Left ventricle myocardium inferior (tissue), 1 donor: ENCODE results near the gene TMEM100. TPM values are rescaled to one million over a fixed set of nuclear protein-coding genes. Genes with fewer than 3 reads are reported as not detected.
A peak's percentile ranks its signal among the peaks of the same experiment; 100 is the strongest.

ENCODE experiments used
- DNase-seq: peaks from one replicate; pipeline ENCODE4 v3.0.0-alpha.2; 2020
- H3K27ac ChIP-seq: fragments of 200-600 bp; replicated peaks from 2 replicates; pipeline ENCODE4 v1.8.0; 2021
- H3K27me3 ChIP-seq: fragments of 200-600 bp; 2 replicates; pipeline ENCODE4 v1.8.0; 2021; ENCODE audit warnings: low read depth
- H3K36me3 ChIP-seq: fragments of 200-600 bp; 2 replicates; pipeline ENCODE4 v1.8.0; 2021
- H3K4me1 ChIP-seq: fragments of 200-600 bp; 2 replicates; pipeline ENCODE4 v1.8.0; 2021
- H3K4me3 ChIP-seq: fragments of 200-600 bp; 2 replicates; pipeline ENCODE4 v1.8.0; 2021; ENCODE audit warnings: mild to moderate bottlenecking, moderate library complexity
- H3K9me3 ChIP-seq: fragments of 200-600 bp; replicated peaks from 2 replicates; pipeline ENCODE4 v1.8.0; 2021
- CTCF ChIP-seq: fragments of 200-600 bp; IDR thresholded peaks from 2 replicates; pipeline ENCODE4 v1.8.0; 2021; ENCODE audit warnings: antibody characterized with exemption, mild to moderate bottlenecking, borderline replicate concordance
- intact Hi-C: fragments of 100-400 bp; cut with micrococcal nuclease; formaldehyde crosslinking; loops from one replicate; pipeline ENCODE4 v1.11.0; 2022
- total RNA-seq: library from RNA; stranded (reverse); fragmentation: NEBNext Ultra II Directional; extraction: Animal tissue kit (Norgen Biotek cat#: 25700); gene quantifications from one replicate; pipeline ENCODE4 v1.2.1, GENCODE V29; 2021
- donor health status: DM: no; HTN: yes; CAD: no; lungs with severe emphysema.

TMEM100 gene
- total RNA-seq, 1 donor from 2014 or later: 13.9 TPM

GRCh38 chr17:55758171-55758570 lies 35.5 kb upstream of the TMEM100 start:
- Histone ChIP-seq H3K36me3 (peaks cover 12% of the 10 kb centered on the region), H3K9me3 (no peaks in the 10 kb centered on the region), H3K4me3 (no peak overlapping the region), H3K4me1 (peaks cover 60% of the 10 kb centered on the region), H3K27me3 (no peaks in the 10 kb centered on the region), H3K27ac (no peak overlapping the region)
- no peak for DNase-seq
- no peak for TF ChIP-seq CTCF
- intact Hi-C loops: no loop called here

- H3K27ac ChIP-seq: no peak overlapping the region
- H3K27me3 ChIP-seq: no peaks in the 10 kb centered on the region
- no peak overlapping the region for H3K4me3 ChIP-seq
- peaks cover 63% of the 10 kb centered on the region for H3K4me1 ChIP-seq
- DNase-seq: no peak
- no peak for TF ChIP-seq CTCF
- intact Hi-C loops: no loop called here
- peaks cover 12% of the 10 kb centered on the region for H3K36me3 ChIP-seq
- H3K9me3 ChIP-seq: no peaks in the 10 kb centered on the region
Measured at GRCh38 chr17:55757659-55758058, 35.0 kb upstream of the TMEM100 start.

- no peak for TF ChIP-seq CTCF
- Histone ChIP-seq H3K4me1 (peaks cover 73% of the 10 kb centered on the region), H3K9me3 (no peaks in the 10 kb centered on the region), H3K4me3 (no peak overlapping the region), H3K36me3 (peaks cover 12% of the 10 kb centered on the region), H3K27me3 (no peaks in the 10 kb centered on the region), H3K27ac (no peak overlapping the region)
- DNase-seq: no peak
- intact Hi-C loops: no loop called here
Measured at GRCh38 chr17:55756689-55757088, 34.0 kb upstream of the TMEM100 start.

- no peaks in the 10 kb centered on the region for H3K27me3 ChIP-seq
- DNase-seq: no peak
- peak overlapping the region; percentile 95 for H3K27ac ChIP-seq
- no peaks in the 10 kb centered on the region for H3K9me3 ChIP-seq
- intact Hi-C loops: no loop called here
- no peak for TF ChIP-seq CTCF
- H3K36me3 ChIP-seq: peaks cover 12% of the 10 kb centered on the region
- peaks cover 45% of the 10 kb centered on the region for H3K4me1 ChIP-seq
- peak overlapping the region; percentile 81 for H3K4me3 ChIP-seq
Measured at GRCh38 chr17:55751720-55752250, 29.1 kb upstream of the TMEM100 start.

- no peaks in the 10 kb centered on the region for H3K27me3 ChIP-seq
- H3K27ac ChIP-seq: peak within 1 kb of the TSS; percentile 95
- intact Hi-C loops: no loop called here
- H3K4me1 ChIP-seq: peaks cover 38% of the 10 kb centered on the region
- H3K36me3 ChIP-seq: peaks cover 12% of the 10 kb centered on the region
- H3K9me3 ChIP-seq: no peaks in the 10 kb centered on the region
- peak within 1 kb of the TSS; percentile 81 for H3K4me3 ChIP-seq
- DNase-seq: peak; percentile 96
- TF ChIP-seq CTCF: peak; percentile 59
Measured at GRCh38 chr17:55750750-55751657, 28.3 kb upstream of the TMEM100 start, which contains the start of gene PCTP. Gene PCTP (plus strand): TSS chr17:55751051. CDS start chr17:55751104, 53 bp downstream.
